BLaER1 treated with 17β-estradiol and CSF1 and Interleukin-3, amounts not matched to agents 10 nM and 100 nM (cell line): ENCODE results near the gene ARF3.

Experiments used
- H3K27ac ChIP-seq, 11 experiments: shearing (Covaris generic); formaldehyde crosslinking; 2 replicates each; pipeline ENCODE4 v1.8.1; 2022
- H3K27me3 ChIP-seq, 11 experiments: shearing (Covaris generic); formaldehyde crosslinking; 2 replicates each; pipeline ENCODE4 v1.8.1; 2022
- H3K36me3 ChIP-seq, 11 experiments: shearing (Covaris generic); formaldehyde crosslinking; 2 replicates each; pipeline ENCODE4 v1.8.1; 2022
- H3K4me1 ChIP-seq, 10 experiments: shearing (Covaris generic); formaldehyde crosslinking; 2 replicates each; pipeline ENCODE4 v1.8.1; 2022
- H3K4me2 ChIP-seq, 11 experiments: shearing (Covaris generic); formaldehyde crosslinking; 2 replicates each; pipeline ENCODE4 v1.8.1; 2022
- H3K4me3 ChIP-seq, 10 experiments: shearing (Covaris generic); formaldehyde crosslinking; 2 replicates each; pipeline ENCODE4 v1.8.1; 2022
- H3K9ac ChIP-seq, 11 experiments: shearing (Covaris generic); formaldehyde crosslinking; 2 replicates each; pipeline ENCODE4 v1.8.1; 2022
- H3K9me3 ChIP-seq, 11 experiments: shearing (Covaris generic); formaldehyde crosslinking; replicated peaks in 1 of 11; 2 replicates each; pipeline ENCODE4 v1.8.1; 2022
- H4K20me1 ChIP-seq, 11 experiments: shearing (Covaris generic); formaldehyde crosslinking; 2 replicates each; pipeline ENCODE4 v1.8.1; 2022
- Cebpa-rat ChIP-seq, 11 experiments: shearing (Covaris generic); IDR thresholded peaks; 2 replicates each; pipeline ENCODE4 v1.8.1; 2022

The ARF3 gene

GRCh38 chr12:48978741-48979601 lies 21.7 kb upstream of the ARF3 start:
- Histone ChIP-seq H3K4me3 (peak overlapping the region; percentile 42 to 66 (median 54); a peak in 19 of 20 replicates), H3K4me2 (peak overlapping the region; percentile 84 to 98 (median 92)), H3K9ac (peak overlapping the region in 3 of 11 experiments; percentile 2 to 30 (median 15); a peak in 3 of 22 replicates), H3K36me3 (no peaks in the 10 kb centered on the region), H3K4me1 (peaks cover 47 to 58% (median 53%) of the 10 kb centered on the region in 10 experiments), H3K27me3 (peaks cover 97 to 100% (median 99%) of the 10 kb centered on the region in 11 experiments), H4K20me1 (peaks cover 0 to 80% (median 45%) of the 10 kb centered on the region in 11 experiments; a peak in 20 of 22 replicates), H3K9me3 (peaks cover 0 to 4% (median 0%) of the 10 kb centered on the region in 11 experiments; a peak in 4 of 22 replicates), H3K27ac (no peak overlapping the region)
- TF ChIP-seq Cebpa-rat (IDR thresholded peaks at IDR 0.05) = no peak

GRCh38 chr12:48978291-48978740 lies 21.0 kb upstream of the ARF3 start, which contains the start of gene WNT1:
Gene WNT1 (plus strand): TSS chr12:48978322. CDS start chr12:48978651, 329 bp downstream.
- peaks cover 47 to 60% (median 52%) of the 10 kb centered on the region in 10 experiments for H3K4me1 ChIP-seq
- H3K9ac ChIP-seq = no peak within 1 kb of the TSS
- H3K27ac ChIP-seq = no peak within 1 kb of the TSS
- H3K9me3 ChIP-seq = peaks cover 0 to 8% (median 0%) of the 10 kb centered on the region in 11 experiments; a peak in 5 of 22 replicates
- peak within 1 kb of the TSS; percentile 84 to 98 (median 92) for H3K4me2 ChIP-seq
- peaks cover 98 to 100% (median 99%) of the 10 kb centered on the region in 11 experiments for H3K27me3 ChIP-seq
- H4K20me1 ChIP-seq = peaks cover 0 to 84% (median 50%) of the 10 kb centered on the region in 11 experiments; a peak in 20 of 22 replicates
- TF ChIP-seq Cebpa-rat (IDR thresholded peaks at IDR 0.05) = no peak
- H3K36me3 ChIP-seq = no peaks in the 10 kb centered on the region
- peak within 1 kb of the TSS; percentile 10 to 66 (median 54); a peak in 17 of 20 replicates for H3K4me3 ChIP-seq

- Histone ChIP-seq H4K20me1 (peaks cover 0 to 90% (median 54%) of the 10 kb centered on the region in 11 experiments; a peak in 20 of 22 replicates), H3K27me3 (peaks cover 100% of the 10 kb centered on the region in 11 experiments), H3K4me1 (peaks cover 49 to 64% (median 58%) of the 10 kb centered on the region in 10 experiments), H3K27ac (no peak overlapping the region), H3K36me3 (no peaks in the 10 kb centered on the region), H3K9ac (no peak overlapping the region), H3K4me3 (peak overlapping the region in 3 of 10 experiments; percentile 28 to 57 (median 39); a peak in 4 of 20 replicates), H3K9me3 (peaks cover 0 to 9% (median 0%) of the 10 kb centered on the region in 11 experiments; a peak in 5 of 22 replicates), H3K4me2 (peak overlapping the region; percentile 84 to 98 (median 92); a peak in 20 of 22 replicates)
- TF ChIP-seq Cebpa-rat (IDR thresholded peaks at IDR 0.05) = no peak
These were observed 20.3 kb upstream of the ARF3 start for GRCh38 chr12:48977290-48978281.

GRCh38 chr12:48973941-48974673 lies 16.8 kb upstream of the ARF3 start:
- Histone ChIP-seq H4K20me1 (peaks cover 0 to 90% (median 51%) of the 10 kb centered on the region in 11 experiments; a peak in 20 of 22 replicates), H3K4me3 (no peak overlapping the region), H3K27me3 (peaks cover 100% of the 10 kb centered on the region in 11 experiments), H3K4me1 (peaks cover 44 to 64% (median 55%) of the 10 kb centered on the region in 10 experiments), H3K27ac (no peak overlapping the region), H3K4me2 (no peak overlapping the region), H3K9ac (no peak overlapping the region), H3K9me3 (peaks cover 0 to 9% (median 0%) of the 10 kb centered on the region in 11 experiments; a peak in 5 of 22 replicates), H3K36me3 (no peaks in the 10 kb centered on the region)
- TF ChIP-seq Cebpa-rat (IDR thresholded peaks at IDR 0.05) = no peak

- Histone ChIP-seq H3K27me3 (peaks cover 100% of the 10 kb centered on the region in 11 experiments), H3K9ac (no peak overlapping the region), H3K36me3 (no peaks in the 10 kb centered on the region), H3K4me2 (peak overlapping the region in 2 of 11 experiments; percentile 72 to 80; a peak in 3 of 22 replicates), H3K27ac (no peak overlapping the region), H4K20me1 (peaks cover 0 to 87% (median 45%) of the 10 kb centered on the region in 11 experiments; a peak in 19 of 22 replicates), H3K4me3 (0 out of 20 replicates have a peak overlapping the region, but pooled peaks of 1 of the 10 experiments have one; percentile 18), H3K4me1 (peaks cover 41 to 63% (median 52%) of the 10 kb centered on the region in 10 experiments), H3K9me3 (peaks cover 0 to 9% (median 0%) of the 10 kb centered on the region in 11 experiments; a peak in 5 of 22 replicates)
- TF ChIP-seq Cebpa-rat (IDR thresholded peaks at IDR 0.05) = no peak
These were observed 16.2 kb upstream of the ARF3 start for GRCh38 chr12:48973531-48973930.

- no peak for TF ChIP-seq Cebpa-rat (IDR thresholded peaks at IDR 0.05)
- Histone ChIP-seq H3K27me3 (peaks cover 100% of the 10 kb centered on the region in 11 experiments), H3K27ac (no peak overlapping the region), H3K36me3 (no peaks in the 10 kb centered on the region), H3K4me2 (peak overlapping the region; percentile 31 to 89 (median 47); a peak in 19 of 22 replicates), H3K9ac (no peak overlapping the region), H4K20me1 (peaks cover 0 to 85% (median 40%) of the 10 kb centered on the region in 11 experiments; a peak in 19 of 22 replicates), H3K4me1 (peaks cover 36 to 58% (median 46%) of the 10 kb centered on the region in 10 experiments), H3K9me3 (peaks cover 0 to 9% (median 0%) of the 10 kb centered on the region in 11 experiments; a peak in 5 of 22 replicates), H3K4me3 (0 out of 20 replicates have a peak overlapping the region, but pooled peaks of 1 of the 10 experiments have one; percentile 18)
These were observed 15.7 kb upstream of the ARF3 start for GRCh38 chr12:48972952-48973483.
